ENCODE results near the gene CNTN1. TPM values are rescaled to one million over a fixed set of nuclear protein-coding genes. Genes with fewer than 3 reads are reported as not detected.

CNTN1 gene
- total RNA-seq, 6 experiments from 2014 or later = 0.09 to 0.66 (median 0.26) TPM

- H3K27ac ChIP-seq = no peak overlapping the region
- no peaks in the 10 kb centered on the region for H3K9me3 ChIP-seq
- no peaks in the 10 kb centered on the region for H3K4me1 ChIP-seq
- no peak overlapping the region for H3K4me3 ChIP-seq
- H3K27me3 ChIP-seq = no peaks in the 10 kb centered on the region
- TF ChIP-seq CTCF (IDR thresholded peaks at IDR 0.05) = no peak
- no peak for TF ChIP-seq POLR2A (IDR thresholded peaks at IDR 0.05)
- H3K36me3 ChIP-seq = no peaks in the 10 kb centered on the region
- WGBS (ENCODE audit: insufficient coverage, low coverage, low lambda C conversion rate, missing lambda C conversion rate) = 51% methylated on average over 3 of the region's 4 CpGs
- intact Hi-C loops (cut with DNase I) = no loop called here
- no peak for ATAC-seq
- no peak for DNase-seq
Observed at GRCh38 chr12:40727774-40728483, 35.7 kb downstream of the CNTN1 start.

GRCh38 chr12:40730281-40730680, 38.0 kb downstream of the CNTN1 start:
- Histone ChIP-seq H3K9me3 (no peaks in the 10 kb centered on the region), H3K27ac (no peak overlapping the region), H3K36me3 (no peaks in the 10 kb centered on the region), H3K27me3 (no peaks in the 10 kb centered on the region), H3K4me3 (no peak overlapping the region), H3K4me1 (no peaks in the 10 kb centered on the region)
- no peak for DNase-seq
- ATAC-seq = no peak
- 29% methylated on average over 1 of the region's 1 CpG for WGBS (ENCODE audit: insufficient coverage, low coverage, low lambda C conversion rate, missing lambda C conversion rate)
- intact Hi-C loops (cut with DNase I) = no loop called here
- TF ChIP-seq CTCF (IDR thresholded peaks at IDR 0.05) (no peak), POLR2A (IDR thresholded peaks at IDR 0.05) (no peak)

GRCh38 chr12:40733871-40734270, 41.6 kb downstream of the CNTN1 start:
- Histone ChIP-seq H3K4me3 (no peak overlapping the region), H3K27me3 (no peaks in the 10 kb centered on the region), H3K36me3 (no peaks in the 10 kb centered on the region), H3K27ac (no peak overlapping the region), H3K9me3 (no peaks in the 10 kb centered on the region), H3K4me1 (no peaks in the 10 kb centered on the region)
- DNase-seq = no peak
- ATAC-seq = no peak
- intact Hi-C loops (cut with DNase I) = no loop called here
- TF ChIP-seq CTCF (IDR thresholded peaks at IDR 0.05) (no peak), POLR2A (IDR thresholded peaks at IDR 0.05) (no peak)

- 47% methylated on average over 3 of the region's 3 CpGs for WGBS (ENCODE audit: insufficient coverage, low coverage, low lambda C conversion rate, missing lambda C conversion rate)
- DNase-seq (no peak), ATAC-seq (no peak)
- Histone ChIP-seq H3K9me3 (no peaks in the 10 kb centered on the region), H3K27ac (no peak overlapping the region), H3K36me3 (no peaks in the 10 kb centered on the region), H3K4me1 (no peaks in the 10 kb centered on the region), H3K4me3 (no peak overlapping the region), H3K27me3 (no peaks in the 10 kb centered on the region)
- intact Hi-C loops (cut with DNase I) = no loop called here
- TF ChIP-seq POLR2A (IDR thresholded peaks at IDR 0.05) (no peak), CTCF (IDR thresholded peaks at IDR 0.05) (no peak)
Observed at GRCh38 chr12:40734276-40734675, 42.0 kb downstream of the CNTN1 start.
